ENCODE measurements around the gene FASTKD3.
A peak's percentile ranks its signal among the peaks of the same experiment; 100 is the strongest.

The FASTKD3 gene

GRCh38 chr5:7872517-7873130 lies 3.8 kb upstream of the FASTKD3 start:
- no peak for DNase-seq (ENCODE audit: low spot score)
- in situ Hi-C loops (cut with MboI; ENCODE audit: low pct_unique_long_range_greater_than_20kb, low sequenced_read_pairs, unreplicated experiment): no loop called here
- TF ChIP-seq CTCF (IDR thresholded peaks at IDR 0.05; ENCODE audit: extremely low read depth, insufficient read depth, missing control alignments): no peak

GRCh38 chr5:7871653-7872052 lies 2.8 kb upstream of the FASTKD3 start:
- DNase-seq (ENCODE audit: low spot score): peak; percentile 14
- in situ Hi-C loops (cut with MboI; ENCODE audit: low pct_unique_long_range_greater_than_20kb, low sequenced_read_pairs, unreplicated experiment): no loop called here
- no peak for TF ChIP-seq CTCF (IDR thresholded peaks at IDR 0.05; ENCODE audit: extremely low read depth, insufficient read depth, missing control alignments)

- no peak for TF ChIP-seq CTCF (IDR thresholded peaks at IDR 0.05; ENCODE audit: extremely low read depth, insufficient read depth, missing control alignments)
- peak; percentile 31 for DNase-seq (ENCODE audit: low spot score)
- in situ Hi-C loops (cut with MboI; ENCODE audit: low pct_unique_long_range_greater_than_20kb, low sequenced_read_pairs, unreplicated experiment): no loop called here
Observed at GRCh38 chr5:7869474-7870136, 774 bp upstream of the FASTKD3 start.

- in situ Hi-C loops (cut with MboI; ENCODE audit: low pct_unique_long_range_greater_than_20kb, low sequenced_read_pairs, unreplicated experiment): no loop called here
- no peak for DNase-seq (ENCODE audit: low spot score)
- TF ChIP-seq CTCF (IDR thresholded peaks at IDR 0.05; ENCODE audit: extremely low read depth, insufficient read depth, missing control alignments): no peak
Observed at GRCh38 chr5:7868427-7868772, 431 bp downstream of the FASTKD3 start.

GRCh38 chr5:7867260-7867659 lies 1.6 kb downstream of the FASTKD3 start:
- in situ Hi-C loops (cut with MboI; ENCODE audit: low pct_unique_long_range_greater_than_20kb, low sequenced_read_pairs, unreplicated experiment): no loop called here
- no peak for TF ChIP-seq CTCF (IDR thresholded peaks at IDR 0.05; ENCODE audit: extremely low read depth, insufficient read depth, missing control alignments)
- DNase-seq (ENCODE audit: low spot score): no peak

GRCh38 chr5:7866196-7866595 lies 2.6 kb downstream of the FASTKD3 start:
- TF ChIP-seq CTCF (IDR thresholded peaks at IDR 0.05; ENCODE audit: extremely low read depth, insufficient read depth, missing control alignments): no peak
- in situ Hi-C loops (cut with MboI; ENCODE audit: low pct_unique_long_range_greater_than_20kb, low sequenced_read_pairs, unreplicated experiment): no loop called here
- no peak for DNase-seq (ENCODE audit: low spot score)
